GM13976 (cell line): ENCODE results near the gene CFAP97.
"Not testable (repeated sequence)": the region's sequence is repeated elsewhere in the genome, so short reads cannot be mapped to it uniquely, and the experiment has no call there.

Experiments
- DNase-seq: peaks from one replicate; pipeline ENCODE4 v3.0.0; 2012; ENCODE audit warnings: low spot score
- in situ Hi-C: fragments of 300-500 bp; cut with MboI; formaldehyde crosslinking; loops from one replicate; pipeline ENCODE4 v1.12.0; 2022; ENCODE audit warnings: low sequenced_read_pairs, mixed read lengths, inconsistent platforms; ENCODE audit not compliant: unreplicated experiment
- TF ChIP-seq, protein P1 (sequence below): IDR thresholded peaks from 2 replicates; pipeline ENCODE4 v1.5.1; 2012; ENCODE audit warnings: borderline replicate concordance, mild to moderate bottlenecking; ENCODE audit not compliant: insufficient read depth; ENCODE audit errors: extremely low read depth, missing control alignments, control extremely low read depth

The CFAP97 gene

DNA sequence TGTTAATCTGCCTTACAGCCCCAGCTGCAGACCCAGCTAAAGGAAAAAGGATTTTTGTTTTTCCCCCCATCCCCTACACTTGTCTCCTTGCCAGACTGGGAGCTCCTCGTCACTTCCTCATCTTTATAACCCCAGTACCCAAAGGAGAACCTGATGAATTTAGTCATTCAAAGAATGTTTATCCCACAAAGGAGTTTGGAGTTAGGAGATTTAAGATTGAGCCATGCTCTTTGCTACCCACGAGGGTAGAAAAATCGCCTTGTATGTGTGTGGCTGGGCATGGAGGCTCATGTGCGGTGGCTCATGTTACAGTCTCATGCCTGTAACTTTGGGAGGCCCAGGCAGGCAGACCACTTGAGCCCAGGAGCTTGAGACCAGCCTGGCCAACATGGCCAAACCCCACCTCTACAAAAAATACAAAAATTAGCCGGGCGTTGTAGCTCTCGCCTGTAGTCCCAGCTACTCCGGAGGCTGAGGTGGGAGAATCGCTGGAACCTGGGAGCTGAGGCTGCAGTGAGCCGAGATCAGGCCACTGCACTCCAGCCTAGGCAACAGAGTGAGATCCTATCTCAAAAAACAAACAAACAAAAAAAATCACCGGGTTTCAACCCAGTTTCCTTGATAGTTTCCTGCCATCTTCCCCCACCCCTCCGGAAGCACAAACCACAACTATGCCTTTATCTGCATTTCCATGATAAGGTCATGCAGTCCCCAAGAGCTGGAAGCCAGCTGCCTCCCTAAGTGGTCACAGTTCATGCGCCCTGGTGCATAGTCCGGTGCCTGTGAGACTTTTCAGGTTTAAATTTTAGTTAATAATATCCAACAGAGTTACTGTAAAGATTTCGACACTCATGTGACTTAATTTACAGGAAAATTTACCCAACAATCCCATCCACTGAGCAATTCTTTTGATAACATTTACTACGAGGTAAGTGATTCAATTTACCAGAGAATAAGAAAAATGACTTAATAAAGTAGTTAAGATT lies 1.5 kb downstream of the CFAP97 start:
- in situ Hi-C loops, result loop anchor here (10.0 kb wide), 1 partner anchor 103 kb away; no protein-coding TSS in a partner anchor
- no peak for DNase-seq
- TF ChIP-seq, protein P1, sequence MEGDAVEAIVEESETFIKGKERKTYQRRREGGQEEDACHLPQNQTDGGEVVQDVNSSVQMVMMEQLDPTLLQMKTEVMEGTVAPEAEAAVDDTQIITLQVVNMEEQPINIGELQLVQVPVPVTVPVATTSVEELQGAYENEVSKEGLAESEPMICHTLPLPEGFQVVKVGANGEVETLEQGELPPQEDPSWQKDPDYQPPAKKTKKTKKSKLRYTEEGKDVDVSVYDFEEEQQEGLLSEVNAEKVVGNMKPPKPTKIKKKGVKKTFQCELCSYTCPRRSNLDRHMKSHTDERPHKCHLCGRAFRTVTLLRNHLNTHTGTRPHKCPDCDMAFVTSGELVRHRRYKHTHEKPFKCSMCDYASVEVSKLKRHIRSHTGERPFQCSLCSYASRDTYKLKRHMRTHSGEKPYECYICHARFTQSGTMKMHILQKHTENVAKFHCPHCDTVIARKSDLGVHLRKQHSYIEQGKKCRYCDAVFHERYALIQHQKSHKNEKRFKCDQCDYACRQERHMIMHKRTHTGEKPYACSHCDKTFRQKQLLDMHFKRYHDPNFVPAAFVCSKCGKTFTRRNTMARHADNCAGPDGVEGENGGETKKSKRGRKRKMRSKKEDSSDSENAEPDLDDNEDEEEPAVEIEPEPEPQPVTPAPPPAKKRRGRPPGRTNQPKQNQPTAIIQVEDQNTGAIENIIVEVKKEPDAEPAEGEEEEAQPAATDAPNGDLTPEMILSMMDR, result no peak

DNA sequence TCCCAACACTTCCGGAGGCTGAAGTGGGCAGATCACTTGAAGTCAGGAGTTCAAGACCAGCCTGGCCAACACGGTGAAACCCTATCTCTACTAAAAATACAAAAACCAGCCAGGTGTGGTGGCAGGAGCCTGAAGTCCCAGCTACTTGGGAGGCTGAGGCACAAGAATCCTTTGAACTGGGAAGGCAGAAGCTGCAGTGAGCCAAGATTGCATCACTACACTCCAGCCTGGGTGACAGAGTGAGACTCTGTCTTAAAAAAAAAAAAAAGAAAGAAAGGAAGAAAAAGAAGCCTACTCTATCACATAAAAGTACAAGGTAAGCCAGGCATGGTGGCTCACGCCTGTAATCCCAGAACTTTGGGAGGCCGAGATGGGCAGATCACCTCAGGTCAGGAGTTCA lies 5.6 kb downstream of the CFAP97 start:
- DNase-seq, in situ Hi-C loops: not testable (repeated sequence)

DNA sequence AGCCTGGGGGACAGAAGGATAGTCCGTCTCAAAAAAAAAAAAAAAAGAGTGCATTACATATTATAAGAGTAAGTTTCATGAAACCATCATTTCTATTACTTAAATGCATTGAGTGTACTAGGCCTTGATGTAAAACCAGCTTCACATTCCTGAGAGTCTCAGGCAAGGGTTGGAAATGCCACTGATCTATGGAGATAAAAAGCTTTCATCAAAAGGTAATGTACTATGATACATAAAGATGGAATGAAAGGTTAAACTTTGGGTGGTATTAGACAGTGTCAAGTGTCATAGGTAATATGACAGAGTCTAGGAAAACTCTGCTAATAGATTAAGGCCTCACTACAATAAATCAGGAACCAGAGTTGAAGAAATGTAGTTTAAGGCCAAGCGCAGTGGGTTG lies 7.4 kb downstream of the CFAP97 start:
- DNase-seq, result no peak

DNA sequence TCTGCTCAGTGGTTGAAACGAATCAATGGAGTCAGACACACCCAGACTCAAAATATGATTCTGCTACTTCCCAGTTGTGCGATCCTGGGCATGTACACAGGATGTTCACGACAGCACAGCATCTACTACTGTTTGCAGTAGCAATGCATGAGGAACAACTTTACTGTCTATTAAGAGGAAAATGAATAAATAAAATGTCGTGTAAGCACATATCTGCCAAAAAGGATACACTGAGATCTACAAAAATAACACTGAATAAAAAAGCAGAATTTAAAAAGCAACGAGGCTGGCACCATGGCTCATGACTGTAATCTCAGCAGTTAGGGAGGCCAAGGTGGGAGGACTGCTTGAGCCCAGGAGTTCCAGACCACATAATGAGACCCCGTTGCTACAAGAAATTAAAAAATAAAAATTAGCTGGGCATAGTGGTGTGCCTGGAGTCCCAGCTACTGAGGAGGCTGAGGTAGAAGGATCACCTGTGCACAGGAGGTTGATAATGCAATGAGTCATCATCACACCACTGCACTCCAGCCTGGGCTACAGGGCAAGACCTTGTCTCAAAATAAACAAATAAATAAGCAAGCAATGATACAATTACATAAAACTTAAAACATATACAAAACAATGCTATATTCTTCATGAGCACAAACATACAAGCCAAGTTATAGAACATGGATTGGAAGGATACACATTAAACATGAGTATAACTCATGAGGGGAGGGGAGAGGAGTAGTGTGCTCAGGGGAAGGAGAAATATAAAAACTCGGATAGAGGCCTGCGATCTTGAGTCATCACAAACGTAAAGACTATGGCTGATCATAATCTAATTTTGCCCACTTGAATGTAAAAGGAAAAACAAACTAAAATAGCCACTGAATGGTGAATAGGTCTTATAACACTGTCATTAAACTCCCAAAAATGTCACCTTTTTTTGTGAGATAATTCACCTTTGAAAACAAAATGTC lies 8.6 kb downstream of the CFAP97 start:
- TF ChIP-seq, protein P1, result no peak
- in situ Hi-C loops, result no loop called here
- no peak for DNase-seq

More for the DNA sequence above, 7.4 kb downstream of the CFAP97 start:
- in situ Hi-C loops, result no loop called here
- TF ChIP-seq, protein P1, result no peak

DNA sequence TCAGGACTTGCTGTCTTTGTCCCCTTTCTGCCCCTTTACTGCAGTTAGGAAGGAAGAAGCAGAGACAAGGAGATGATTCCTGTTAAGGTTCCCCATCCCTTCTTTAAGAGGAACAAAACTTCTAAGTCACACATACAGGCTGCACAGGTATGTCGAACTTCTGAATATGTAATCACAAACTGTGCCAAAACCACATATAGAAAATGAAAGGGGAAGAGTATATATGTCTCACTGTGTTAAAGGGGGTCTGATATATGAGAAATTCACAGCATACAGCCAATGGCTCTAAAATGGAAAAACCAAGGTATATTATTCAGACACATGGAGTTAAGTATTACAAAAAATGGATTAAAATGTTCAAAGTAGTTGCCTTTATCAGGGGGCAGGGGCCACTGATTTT lies 11.7 kb downstream of the CFAP97 start:
- DNase-seq, result peak; percentile 64
- TF ChIP-seq, protein P1, result no peak
- in situ Hi-C loops, result no loop called here

DNA sequence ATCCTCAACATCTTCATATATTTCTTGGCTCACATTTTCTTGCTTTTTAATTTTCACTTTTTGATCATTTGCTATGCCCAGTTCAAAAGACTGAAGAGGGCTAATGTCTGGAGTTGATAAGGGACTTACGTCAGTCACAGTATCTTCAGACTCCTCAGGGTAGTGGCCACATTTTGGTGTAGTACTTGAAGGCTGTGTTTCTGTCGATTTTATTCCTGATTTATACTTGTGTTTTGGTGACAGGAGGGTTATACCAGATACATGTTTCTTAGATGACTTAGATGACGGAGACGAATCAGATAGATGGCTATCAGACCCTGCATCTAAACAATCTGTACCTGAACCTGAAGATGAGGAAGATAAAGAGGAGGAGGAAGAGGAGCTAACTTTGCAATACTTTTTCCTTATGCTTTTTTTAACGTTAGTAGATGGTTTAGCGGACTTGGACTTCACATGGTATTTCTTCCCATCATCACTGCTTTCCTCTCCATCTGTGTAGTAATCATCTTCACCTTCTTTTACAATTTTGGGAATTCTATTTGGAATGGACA lies 13.4 kb downstream of the CFAP97 start:
- in situ Hi-C loops, result no loop called here
- DNase-seq, result no peak
- TF ChIP-seq, protein P1, result no peak
